Activated gamma-delta T cell (primary cell): ENCODE results near the gene USP10.

Experiments used
- DNase-seq: peaks from one replicate; lab custom pipeline; 2025; lab: John Stamatoyannopoulos, UW
- total RNA-seq, 2 donors: gene quantifications; one replicate each; lab custom pipeline; 2026; lab: John Stamatoyannopoulos, UW

USP10 gene, protein sequence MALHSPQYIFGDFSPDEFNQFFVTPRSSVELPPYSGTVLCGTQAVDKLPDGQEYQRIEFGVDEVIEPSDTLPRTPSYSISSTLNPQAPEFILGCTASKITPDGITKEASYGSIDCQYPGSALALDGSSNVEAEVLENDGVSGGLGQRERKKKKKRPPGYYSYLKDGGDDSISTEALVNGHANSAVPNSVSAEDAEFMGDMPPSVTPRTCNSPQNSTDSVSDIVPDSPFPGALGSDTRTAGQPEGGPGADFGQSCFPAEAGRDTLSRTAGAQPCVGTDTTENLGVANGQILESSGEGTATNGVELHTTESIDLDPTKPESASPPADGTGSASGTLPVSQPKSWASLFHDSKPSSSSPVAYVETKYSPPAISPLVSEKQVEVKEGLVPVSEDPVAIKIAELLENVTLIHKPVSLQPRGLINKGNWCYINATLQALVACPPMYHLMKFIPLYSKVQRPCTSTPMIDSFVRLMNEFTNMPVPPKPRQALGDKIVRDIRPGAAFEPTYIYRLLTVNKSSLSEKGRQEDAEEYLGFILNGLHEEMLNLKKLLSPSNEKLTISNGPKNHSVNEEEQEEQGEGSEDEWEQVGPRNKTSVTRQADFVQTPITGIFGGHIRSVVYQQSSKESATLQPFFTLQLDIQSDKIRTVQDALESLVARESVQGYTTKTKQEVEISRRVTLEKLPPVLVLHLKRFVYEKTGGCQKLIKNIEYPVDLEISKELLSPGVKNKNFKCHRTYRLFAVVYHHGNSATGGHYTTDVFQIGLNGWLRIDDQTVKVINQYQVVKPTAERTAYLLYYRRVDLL
- total RNA-seq, result 78.6 to 85.1 reads per million in 2 donors

DNA sequence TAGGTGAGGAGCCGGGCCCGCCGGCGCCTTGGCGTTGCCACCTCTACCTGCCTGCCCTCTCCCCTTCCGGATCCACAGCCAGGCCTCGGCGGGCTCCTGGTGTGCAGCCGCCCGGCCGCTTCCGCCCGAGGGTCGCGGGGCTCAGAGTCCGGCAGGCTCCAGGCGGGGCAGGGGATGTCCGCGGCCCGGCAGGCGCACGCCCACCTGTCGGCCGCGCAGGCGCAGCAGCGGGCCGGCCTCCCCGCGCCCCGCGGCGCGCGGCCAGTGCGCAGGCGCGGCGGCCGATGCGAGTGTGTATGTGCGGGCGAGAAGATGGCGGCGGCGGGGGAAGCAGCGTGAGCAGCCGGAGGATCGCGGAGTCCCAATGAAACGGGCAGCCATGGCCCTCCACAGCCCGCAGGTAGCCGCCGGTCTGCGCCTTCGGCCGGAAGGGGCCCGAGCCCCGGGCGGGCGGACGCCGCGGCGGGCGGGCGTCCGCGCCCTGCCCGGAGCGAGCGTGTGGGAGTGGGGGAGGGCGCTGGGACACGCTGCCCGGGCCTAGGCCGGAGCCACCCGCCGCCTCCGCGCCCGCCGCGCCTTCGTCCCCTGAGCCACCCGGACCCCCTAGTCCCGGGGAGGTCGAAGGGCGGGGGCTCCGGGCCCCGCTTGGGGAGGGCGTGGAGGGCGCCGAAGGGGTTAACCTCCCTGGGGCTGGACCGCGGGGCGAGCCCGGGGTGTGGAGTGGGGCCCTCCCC lies at the start of gene USP10:
Gene USP10 (plus strand): TSS at position 289 of the 734 bp plus-strand sequence. CDS start 91 bp downstream, at position 380.
- peak; percentile 77 for DNase-seq

DNA sequence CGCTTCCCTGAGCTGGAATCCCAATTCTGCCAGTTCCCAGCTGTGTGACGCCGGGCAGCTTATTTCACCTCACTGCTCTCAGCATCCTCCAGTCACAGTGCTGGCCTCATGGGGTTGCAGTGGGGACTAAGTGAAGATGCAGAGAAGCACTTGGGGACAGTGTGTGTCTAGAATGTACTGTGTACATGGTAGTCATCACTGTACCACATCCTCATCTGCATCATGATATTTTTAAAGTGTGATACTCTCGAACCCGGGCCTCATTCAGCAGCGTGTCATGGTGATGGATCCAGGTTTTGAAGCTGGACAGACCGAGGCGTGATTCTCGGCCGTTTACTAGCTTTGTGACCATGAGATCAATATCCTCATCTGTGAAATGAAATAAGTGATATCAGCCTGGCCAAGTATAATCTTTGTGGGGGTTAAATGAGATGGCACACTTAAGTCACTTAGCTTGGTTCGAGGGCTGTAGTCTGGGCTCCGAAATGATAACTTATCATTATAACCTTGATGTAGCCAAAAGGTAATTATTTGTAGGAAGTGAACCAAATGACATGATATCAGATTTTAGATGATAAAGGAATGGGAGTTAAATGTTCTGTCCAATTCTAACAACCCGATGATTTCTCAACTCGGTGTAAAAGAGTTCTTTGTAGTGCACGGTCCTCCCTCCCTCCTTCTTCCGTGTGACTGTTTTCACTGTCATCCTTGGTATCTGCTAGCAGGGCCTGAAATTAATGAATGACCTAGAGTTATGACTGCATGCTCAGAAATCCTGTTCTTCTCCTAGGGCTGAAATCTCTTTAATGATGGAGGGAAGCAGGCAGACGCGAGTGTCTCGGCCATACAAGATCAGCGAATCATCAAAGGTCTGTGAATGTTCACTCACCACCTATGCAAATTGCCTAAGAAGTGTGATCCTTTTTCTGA lies 49.5 kb upstream of the USP10 start:
- DNase-seq, result no peak

DNA sequence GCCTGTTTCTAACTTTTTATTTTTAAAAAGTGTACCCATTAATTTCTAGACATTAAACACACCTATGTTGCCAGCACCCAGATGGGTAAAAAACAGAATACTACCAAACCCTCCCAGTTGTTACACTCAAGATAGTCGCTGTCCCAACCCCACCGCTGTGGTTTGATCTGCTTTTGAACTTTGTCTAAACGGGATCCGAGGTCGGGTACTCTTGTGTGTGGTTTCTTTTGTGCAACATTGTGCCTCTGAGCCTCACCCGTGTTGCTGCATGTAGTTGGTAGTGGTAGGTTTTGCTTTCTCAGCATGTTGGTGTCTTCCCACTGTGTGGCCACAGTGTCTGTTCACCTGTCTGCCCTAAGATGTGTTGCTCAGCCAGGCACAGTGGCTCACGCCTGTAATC lies 47.2 kb upstream of the USP10 start:
- no peak for DNase-seq

DNA sequence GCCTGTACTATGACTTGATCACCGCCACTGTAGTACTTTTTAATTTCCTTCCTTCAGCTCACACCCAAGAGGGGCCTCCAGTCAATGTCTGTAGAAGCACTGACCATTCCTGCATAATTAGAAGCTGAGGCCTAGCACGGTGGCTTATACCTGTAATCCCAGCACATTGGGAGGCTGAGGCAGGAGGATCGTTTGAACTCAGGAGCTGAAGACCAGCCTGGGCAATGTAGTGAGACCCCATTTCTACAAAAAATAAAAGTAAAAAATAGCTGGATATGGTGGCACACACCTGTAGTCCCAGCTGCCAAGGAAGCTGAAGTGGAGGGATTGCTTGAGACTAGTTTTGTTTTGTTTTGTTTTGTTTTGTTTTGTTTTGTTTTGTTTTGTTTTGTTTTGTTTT lies 45.6 kb upstream of the USP10 start:
- DNase-seq, result no peak

DNA sequence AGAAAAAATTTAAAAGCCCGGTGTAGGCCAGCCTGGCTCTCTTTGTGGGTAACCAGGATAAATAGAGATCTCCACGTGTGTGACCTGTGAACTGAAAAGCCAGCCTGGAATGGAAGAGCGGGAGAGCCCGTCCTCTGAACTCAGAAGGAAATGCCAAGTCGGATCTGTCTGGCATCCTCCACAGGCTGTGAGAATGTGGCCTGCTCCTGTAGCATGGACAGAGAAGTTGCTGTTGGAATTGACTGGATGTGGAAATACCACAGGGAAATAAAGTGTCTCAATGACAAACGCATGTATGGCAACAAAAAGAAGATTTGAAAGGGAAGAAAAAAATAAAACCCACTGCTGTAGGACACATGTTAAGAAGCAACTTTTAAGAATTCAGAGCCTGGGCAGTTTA lies 44.8 kb upstream of the USP10 start:
- no peak for DNase-seq

DNA sequence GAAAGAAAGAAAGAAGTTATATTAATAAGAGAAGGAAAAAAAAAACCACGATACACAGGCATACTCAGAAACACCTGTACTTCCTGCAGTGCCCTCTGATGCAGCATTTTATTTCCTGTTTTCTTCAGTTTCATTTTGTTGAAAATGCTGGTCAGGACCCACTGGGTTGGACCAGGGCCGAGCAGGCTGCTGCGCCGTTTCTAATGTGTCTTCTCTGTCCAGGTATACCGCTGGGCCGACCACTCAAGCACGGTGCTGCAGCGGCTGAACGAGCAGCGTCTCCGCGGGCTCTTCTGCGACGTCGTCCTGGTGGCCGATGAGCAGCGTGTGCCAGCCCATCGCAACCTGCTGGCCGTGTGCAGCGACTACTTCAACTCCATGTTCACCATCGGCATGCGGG lies 43.2 kb upstream of the USP10 start:
- DNase-seq, result no peak

DNA sequence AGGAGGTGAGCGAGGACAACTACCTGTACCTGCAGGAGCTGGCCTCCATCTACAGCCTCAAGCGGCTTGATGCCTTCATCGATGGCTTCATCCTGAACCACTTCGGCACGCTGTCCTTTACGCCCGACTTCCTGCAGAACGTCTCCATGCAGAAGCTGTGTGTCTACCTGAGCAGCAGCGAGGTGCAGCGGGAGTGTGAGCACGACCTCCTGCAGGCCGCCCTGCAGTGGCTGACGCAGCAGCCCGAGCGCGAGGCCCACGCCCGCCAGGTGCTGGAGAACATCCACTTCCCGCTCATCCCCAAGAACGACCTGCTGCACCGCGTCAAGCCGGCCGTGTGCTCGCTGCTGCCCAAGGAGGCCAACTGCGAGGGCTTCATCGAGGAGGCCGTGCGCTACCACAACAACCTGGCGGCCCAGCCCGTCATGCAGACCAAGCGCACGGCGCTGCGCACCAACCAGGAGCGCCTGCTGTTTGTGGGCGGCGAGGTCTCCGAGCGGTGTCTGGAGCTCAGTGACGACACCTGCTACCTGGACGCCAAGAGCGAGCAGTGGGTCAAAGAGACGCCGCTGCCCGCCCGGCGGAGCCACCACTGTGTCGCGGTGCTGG lies 42.5 kb upstream of the USP10 start:
- no peak for DNase-seq

DNA sequence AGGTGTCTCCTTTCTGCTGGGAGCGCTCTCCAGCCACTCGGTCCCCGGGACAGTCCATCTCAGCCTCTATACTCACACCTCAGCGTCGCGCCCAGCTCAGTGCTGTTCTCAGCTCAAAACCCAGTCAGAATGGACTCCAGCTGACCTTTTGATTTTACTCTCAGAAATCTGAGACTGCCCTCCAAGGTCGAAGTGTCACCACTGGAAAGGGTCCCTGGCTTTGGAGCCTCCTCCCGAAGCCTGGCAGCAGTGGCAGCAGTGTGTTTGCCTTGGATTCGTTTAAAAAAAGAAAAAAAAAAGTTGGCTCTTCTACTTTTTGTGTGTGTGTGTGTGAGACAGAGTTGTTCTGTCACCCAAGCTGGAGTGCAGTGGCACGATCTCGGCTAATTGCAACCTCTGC lies 41.1 kb upstream of the USP10 start:
- DNase-seq, result no peak

DNA sequence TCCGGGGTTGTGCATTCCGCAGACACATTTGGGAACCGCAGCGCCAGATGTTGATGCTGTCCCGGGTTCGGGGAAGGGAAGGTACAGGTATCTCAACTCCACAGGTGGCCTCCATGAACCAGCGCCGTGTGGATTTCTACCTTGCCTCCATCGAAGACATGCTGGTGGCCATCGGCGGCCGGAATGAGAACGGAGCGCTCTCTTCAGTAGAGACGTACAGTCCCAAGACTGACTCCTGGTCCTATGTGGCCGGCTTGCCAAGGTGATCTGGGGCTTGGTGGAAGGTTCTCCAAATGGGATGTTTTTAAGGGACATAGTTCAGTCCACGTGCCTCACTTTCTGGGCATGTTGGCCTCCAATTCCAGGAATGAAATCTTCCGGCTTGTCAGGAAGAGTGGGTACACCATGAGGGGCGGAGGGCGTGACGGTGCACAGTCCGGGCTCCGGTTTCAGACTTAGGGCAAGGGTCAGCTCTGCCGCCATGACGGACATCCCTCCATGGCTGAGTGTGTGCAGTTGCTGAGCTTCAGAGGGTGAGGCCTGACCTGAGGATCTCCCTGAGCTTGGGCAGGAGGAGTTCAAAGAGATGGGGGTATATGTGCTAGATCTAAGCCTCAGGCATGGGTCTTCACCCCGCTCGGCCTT lies 40.0 kb upstream of the USP10 start:
- no peak for DNase-seq

DNA sequence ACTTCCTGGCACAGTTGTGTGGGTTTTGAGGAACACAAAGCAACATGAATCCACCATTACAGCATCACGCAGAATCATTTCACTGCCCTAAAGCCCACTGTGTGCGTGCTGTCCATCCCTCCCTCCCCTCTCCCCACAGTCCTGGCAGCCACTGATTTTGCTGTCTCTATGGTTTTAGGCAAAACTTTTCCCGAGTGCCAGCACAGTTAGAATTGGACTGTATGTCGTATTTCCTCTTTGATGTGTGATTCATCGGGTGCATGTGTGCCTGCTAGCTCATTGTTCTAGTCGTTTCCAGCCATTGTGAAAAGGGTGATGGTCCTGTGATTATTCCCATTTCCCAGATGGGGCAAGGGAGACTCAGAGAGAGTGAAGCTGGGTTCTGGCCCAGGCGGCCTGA lies 38.8 kb upstream of the USP10 start:
- DNase-seq, result no peak

DNA sequence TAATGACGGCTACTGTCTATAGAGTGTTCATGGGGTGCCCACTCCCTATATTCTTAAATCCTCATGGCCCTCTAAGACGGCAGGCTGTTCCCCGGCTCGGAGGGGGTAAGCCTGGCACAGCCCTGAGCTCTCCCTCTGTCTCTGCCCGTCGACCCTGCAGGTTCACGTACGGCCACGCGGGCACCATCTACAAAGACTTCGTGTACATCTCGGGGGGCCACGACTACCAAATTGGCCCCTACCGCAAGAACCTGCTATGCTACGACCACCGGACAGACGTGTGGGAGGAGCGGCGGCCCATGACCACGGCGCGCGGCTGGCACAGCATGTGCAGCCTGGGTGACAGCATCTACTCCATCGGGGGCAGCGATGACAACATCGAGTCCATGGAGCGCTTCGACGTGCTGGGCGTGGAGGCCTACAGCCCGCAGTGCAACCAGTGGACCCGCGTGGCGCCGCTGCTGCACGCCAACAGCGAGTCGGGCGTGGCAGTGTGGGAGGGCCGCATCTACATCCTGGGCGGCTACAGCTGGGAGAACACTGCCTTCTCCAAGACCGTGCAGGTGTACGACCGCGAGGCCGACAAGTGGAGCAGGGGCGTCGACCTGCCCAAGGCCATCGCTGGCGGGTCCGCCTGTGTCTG lies 38.3 kb upstream of the USP10 start:
- no peak for DNase-seq

DNA sequence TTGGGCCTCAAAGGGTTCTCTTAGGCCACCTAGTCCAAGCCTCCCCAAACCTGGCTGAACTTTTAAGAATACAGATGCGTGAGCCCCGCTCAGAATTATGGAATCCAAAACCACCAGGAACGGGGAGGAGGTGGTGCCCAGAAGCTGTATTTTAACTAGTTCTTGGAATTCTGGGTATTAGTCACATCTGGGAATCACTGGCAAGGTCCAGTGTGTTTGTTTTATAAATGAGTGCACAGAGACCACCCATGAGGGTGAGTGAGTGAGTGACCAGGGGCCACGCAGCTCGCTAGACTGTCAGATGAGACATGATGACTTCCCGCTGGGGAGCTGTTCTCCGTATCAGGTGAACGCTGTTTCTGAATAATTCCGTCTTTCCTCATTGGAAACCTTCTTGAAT lies 37.3 kb upstream of the USP10 start:
- no peak for DNase-seq

DNA sequence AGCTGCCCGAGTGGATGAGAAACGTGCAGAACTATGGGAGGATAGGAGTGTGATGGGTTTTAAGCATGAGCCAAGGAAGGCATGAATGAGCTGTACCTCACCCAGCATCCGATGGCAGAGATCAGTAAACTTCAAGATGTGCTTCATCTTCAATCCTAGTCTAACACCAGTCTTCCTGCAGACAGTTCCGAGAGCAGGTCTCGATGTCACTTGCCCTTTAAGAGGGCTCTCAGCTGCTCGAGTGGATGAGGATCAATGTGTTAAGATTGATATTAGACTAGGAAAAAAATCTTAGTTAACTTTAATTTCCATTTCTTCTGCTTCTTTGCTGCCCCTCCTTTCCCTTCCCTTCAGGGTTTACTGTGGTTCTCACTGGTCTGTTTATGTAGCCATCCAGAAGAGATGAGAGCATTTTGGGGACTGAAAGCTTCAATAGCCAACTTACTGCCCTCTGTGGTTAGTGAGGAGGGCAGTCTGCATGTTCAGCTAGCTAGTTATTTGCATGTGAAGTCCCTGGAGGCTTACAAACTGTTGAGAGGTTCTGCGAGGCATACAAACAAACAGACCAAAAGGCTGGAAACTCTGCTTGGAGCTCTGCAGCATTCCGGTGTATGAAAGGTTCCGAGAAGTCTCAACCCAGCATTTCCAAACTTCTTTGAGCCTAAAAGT lies 36.2 kb upstream of the USP10 start:
- DNase-seq, result no peak

DNA sequence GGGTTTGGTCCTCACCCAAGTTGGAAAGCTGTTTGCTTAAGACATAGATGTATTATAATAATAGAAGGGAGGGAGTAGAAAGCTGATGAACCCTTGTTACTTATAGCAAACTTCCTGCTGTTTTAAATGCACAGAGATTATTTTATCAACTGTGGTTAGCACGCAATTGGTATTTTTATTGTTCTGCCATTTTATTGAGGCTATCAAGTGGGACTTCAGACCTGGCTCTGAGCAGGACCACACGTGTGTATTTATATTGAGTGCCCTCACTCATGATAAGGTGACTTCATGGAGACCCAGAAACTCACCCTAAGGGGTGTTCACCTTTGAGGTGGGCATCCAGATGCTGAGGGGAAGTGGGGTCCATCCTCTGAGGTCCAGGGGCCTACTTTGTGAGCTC lies 34.4 kb upstream of the USP10 start:
- no peak for DNase-seq

DNA sequence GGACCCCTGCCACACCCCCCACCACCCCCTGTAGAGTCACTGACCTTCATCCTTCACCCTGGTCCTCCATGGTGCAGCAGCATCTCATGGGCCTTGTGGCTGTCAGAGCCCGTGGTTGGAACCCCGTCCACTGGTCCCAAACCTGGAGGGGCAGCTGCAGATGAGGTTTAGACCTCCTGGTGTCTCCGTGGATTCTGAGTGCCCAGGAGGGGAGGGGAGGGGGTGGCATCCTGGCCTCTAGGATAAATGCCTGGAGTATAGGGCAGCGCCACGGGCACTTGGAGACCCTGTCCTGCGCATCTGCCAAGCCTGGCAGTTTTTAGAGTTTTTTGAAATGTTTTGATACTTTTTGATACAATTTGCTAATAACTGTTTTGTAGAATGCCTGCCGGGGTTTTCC lies 34.0 kb upstream of the USP10 start:
- no peak for DNase-seq

DNA sequence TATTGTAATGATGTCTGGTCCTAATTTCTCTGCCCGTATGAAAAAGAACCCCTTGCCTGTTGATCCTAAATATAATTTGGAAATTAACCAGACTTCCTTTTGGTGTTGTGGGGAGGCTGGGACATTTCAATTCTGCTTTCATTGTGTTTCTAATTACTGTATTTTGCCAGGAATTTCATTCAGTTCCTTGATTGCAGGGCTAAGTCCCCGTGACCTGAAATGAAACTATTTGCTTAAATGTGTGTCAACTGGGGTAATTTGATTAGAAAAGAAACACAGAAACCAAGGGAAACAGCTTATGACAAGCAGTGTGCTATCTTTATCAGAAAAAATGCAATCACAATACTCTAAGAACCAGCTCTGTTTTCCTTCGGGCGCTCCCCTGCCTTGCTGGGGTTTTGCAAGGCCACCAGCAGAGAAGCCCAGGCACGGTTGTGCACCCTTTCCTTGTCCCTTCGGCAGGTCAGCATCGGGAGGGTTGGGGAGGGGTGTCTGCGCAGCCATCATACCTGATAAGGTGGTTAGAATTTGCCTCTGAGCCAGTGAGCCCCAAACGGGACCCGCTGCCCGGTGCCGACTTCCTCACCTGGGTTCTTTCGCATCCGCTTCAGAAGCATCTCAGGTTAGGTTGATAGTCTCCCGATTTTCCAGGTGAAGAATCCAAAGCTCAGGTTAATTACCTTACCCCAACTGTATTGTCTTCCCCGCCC lies 32.0 kb upstream of the USP10 start:
- no peak for DNase-seq

DNA sequence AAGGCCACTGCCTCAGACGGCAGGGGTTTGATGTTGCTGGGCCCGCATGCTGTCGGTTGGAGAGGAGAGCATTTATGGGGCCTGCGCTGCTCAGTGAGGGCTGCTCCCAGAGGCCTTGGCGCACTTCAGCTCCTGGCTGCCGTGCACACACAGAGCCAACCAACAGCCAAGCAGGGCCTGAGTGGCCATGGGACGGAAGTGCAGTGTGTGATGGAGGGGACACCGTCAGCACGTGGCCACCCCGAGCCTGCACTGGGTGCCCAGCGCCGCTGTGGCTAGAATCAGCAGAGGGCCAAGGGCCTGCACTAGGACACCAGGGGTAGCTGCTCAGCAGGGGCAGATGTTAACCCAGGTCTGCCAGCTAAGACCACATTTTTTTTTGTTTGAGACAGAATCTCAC lies 29.7 kb upstream of the USP10 start:
- no peak for DNase-seq

DNA sequence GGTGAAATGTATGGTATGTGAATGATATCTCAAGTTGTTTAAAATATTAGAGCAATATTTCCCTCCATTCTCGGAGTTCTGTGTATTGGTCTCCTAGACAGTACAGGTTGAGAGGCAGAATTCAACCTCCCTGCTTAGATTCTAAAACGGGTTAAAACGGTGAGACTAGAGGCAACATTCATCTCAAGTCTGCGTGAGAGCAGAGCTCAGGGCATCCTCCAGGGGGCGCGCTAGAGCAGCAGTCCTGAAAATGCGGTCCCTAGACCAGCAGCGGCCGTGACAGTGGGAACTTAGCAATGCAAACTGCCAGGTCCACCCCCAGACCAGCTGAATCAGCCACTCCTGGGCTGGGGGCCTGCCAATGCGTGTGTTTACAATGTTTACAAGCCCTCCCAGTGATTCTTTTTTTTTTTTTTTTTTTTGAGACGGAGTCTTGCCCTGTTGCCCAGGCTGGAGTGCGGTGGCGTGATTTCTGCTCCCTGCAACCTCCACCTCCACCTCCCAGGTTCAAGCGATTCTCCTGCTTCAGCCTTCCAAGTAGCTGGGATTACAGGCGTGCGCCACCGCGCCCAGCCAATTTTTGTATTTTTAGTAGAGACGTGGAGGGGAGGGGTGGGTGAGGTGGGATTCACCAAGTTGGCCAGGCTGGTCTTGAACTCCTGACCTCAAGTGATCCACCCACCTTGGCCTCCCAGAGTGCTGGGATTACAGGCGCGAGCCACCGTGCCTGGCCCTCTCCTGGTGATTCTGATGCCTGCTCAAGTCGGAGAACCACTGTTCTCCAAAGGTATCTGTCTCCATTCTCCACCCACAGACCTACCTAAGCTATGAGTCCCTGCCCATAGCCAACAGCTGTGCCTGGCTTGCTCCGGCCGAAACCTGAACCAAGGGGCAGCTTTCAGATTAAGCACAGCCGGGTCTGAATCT lies 27.3 kb upstream of the USP10 start:
- DNase-seq, result peak; percentile 39
